HG02642 (cell line): ENCODE results near the gene IFT74.
"Not testable (repeated sequence)": the region's sequence is repeated elsewhere in the genome, so short reads cannot be mapped to it uniquely, and the experiment has no call there.

ENCODE experiments used
- ATAC-seq: cut with Tn5 transposase; IDR thresholded peaks from one replicate; pipeline ENCODE4 v1.9.1; 2021; ENCODE audit warnings: mild to moderate bottlenecking; ENCODE audit not compliant: unreplicated experiment, poor library complexity

IFT74 gene

GRCh38 chr9:27065288-27065687 lies 109.1 kb downstream of the IFT74 start:
- no peak for ATAC-seq

GRCh38 chr9:27073841-27074728 lies 117.9 kb downstream of the IFT74 start:
- ATAC-seq: no peak

- ATAC-seq: no peak
These were observed 122.5 kb downstream of the IFT74 start for GRCh38 chr9:27078685-27079084.

- no peak for ATAC-seq
These were observed 129.2 kb downstream of the IFT74 start for GRCh38 chr9:27085456-27085855.

GRCh38 chr9:27086818-27087680 lies 130.8 kb downstream of the IFT74 start:
- no peak for ATAC-seq

- no peak for ATAC-seq
These were observed 132.8 kb downstream of the IFT74 start for GRCh38 chr9:27088981-27089380.

GRCh38 chr9:27089706-27090105 lies 133.5 kb downstream of the IFT74 start:
- no peak for ATAC-seq

- no peak for ATAC-seq
These were observed 134.0 kb downstream of the IFT74 start for GRCh38 chr9:27090231-27090630.

- no peak for ATAC-seq
These were observed 134.5 kb downstream of the IFT74 start for GRCh38 chr9:27090711-27091110.

- ATAC-seq: not testable (repeated sequence)
These were observed 136.3 kb downstream of the IFT74 start for GRCh38 chr9:27092496-27092895.

- not testable (repeated sequence) for ATAC-seq
These were observed 137.3 kb downstream of the IFT74 start for GRCh38 chr9:27093384-27094067.

- ATAC-seq: no peak
These were observed 138.6 kb downstream of the IFT74 start for GRCh38 chr9:27094640-27095298.

GRCh38 chr9:27107241-27107640 lies 151.0 kb downstream of the IFT74 start:
- no peak for ATAC-seq

GRCh38 chr9:27108981-27109541 lies 152.8 kb downstream of the IFT74 start, which contains the start of gene TEK:
Gene TEK (plus strand): TSS chr9:27109225. CDS start chr9:27109591, 366 bp downstream.
- no peak for ATAC-seq

GRCh38 chr9:27109621-27110020 lies 153.4 kb downstream of the IFT74 start:
- no peak for ATAC-seq

GRCh38 chr9:27110181-27110580 lies 154.0 kb downstream of the IFT74 start:
- ATAC-seq: no peak

- no peak for ATAC-seq
These were observed 156.0 kb downstream of the IFT74 start for GRCh38 chr9:27112235-27112634.
